RPMI7951 (cell line): Measurements from ENCODE around the gene LINS1. TPM values are rescaled to one million over a fixed set of nuclear protein-coding genes. Genes with fewer than 3 reads are reported as not detected.

Experiments
- DNase-seq: peaks from one replicate; pipeline ENCODE4 v3.0.0-alpha.2; 2012; ENCODE audit warnings: low read depth
- total RNA-seq: library from RNA; depleted of rRNA; stranded (reverse); fragments of >200 nt; shearing (Covaris generic); gene quantifications from 2 replicates; pipeline ENCODE4 v1.2.3, GENCODE V29; 2014; rRNA removed

Gene LINS1
- total RNA-seq: 20.4 and 23.2 TPM in 2 replicates

GRCh38 chr15:100602064-100602822 lies at the start of gene LINS1, which contains the start of gene ASB7:
LINS1 (minus strand) TSS chr15:100602184; CDS start chr15:100580842, 21,342 bp downstream.
ASB7 (plus strand) TSS chr15:100602589; CDS start chr15:100612217, 9,628 bp downstream.
- DNase-seq: peak; percentile 100

GRCh38 chr15:100651253-100651652 lies 49.3 kb upstream of the LINS1 start:
- peak; percentile 52 for DNase-seq

GRCh38 chr15:100650685-100651084 lies 48.7 kb upstream of the LINS1 start:
- no peak for DNase-seq

GRCh38 chr15:100648951-100649350 lies 47.0 kb upstream of the LINS1 start:
- no peak for DNase-seq

- no peak for DNase-seq
These were observed 43.7 kb upstream of the LINS1 start for GRCh38 chr15:100645671-100646070.

DNA sequence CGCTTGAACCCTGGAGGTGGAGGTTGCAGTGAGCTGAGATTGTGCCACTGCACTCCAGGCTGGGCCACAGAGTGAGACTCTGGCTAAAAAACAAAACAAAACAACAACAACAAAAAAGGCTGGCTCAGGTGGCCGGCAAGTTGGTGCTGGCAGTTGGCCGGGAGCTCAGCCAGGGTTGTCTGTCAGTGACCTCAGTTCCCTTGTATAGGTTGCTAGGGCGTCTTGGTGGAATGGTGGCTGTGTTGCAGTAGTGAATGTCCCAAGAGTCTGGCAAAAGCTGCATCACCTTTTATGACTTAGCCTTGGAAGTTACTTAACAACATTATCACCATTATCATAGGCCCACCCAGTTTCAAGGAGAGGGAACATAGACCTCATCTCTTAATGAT lies 41.0 kb upstream of the LINS1 start:
- DNase-seq: no peak

GRCh38 chr15:100642213-100642949 lies 40.4 kb upstream of the LINS1 start:
- no peak for DNase-seq

DNA sequence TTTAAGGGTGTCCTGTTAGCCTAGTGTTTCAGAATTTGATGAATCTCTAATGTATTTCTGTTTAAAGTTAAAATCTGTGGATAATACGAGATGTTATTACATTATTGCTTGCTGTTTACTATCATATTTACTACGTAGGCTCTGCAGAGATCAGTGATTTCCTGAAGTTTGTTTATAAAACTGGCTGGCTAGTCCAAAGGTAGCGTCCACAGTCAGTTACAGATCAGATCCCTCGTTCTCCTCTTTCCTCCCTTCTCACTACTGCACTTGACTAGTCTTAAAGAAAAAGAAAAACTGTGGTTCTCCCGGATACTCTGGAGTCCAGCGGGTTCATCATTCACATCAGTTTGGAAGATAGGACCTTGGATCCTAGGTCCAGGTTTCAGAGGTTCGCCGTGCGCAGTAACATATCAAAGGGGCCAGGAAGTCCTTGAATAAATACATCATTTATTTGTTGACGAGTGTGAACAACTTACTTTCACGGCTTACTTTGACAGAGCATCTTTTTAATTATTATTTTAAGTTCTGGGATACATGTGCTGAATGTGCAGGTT lies 36.3 kb upstream of the LINS1 start:
- DNase-seq: no peak

DNA sequence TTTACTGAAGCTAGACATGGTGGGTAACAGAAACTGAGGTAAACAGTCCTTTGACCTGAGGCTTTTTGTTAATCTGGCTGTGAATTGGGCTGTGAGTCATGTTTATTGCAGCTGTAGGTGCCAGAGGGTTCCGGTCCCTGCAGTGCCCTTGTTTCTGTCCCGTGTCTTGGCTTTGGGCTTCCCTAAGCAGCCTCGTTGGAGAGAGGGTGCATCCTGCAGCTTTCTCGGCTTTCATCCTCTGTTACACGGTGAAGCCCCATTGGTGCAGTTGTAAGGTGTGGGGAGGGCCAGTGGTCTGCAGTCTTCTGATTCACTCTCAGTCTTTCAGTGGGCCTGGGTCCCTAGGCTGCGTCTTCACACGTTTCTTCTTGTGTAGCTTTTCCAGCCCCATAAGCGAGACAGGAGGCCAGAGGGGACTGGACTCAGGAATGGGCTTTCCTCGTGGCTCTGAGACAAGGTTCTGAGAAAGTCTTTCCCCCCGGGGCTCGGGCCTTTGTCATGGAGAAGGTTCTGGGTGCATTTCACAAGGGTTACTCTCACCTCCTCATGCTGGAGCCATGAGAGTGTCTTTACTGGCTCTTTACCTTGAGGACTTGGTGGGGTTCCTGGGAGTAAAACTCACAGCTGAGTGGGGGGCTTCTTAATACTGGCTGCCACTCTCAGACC lies 33.6 kb upstream of the LINS1 start:
- peak; percentile 40 for DNase-seq

- DNase-seq: no peak
These were observed 31.7 kb upstream of the LINS1 start for GRCh38 chr15:100633763-100634075.

GRCh38 chr15:100631831-100632230 lies 29.8 kb upstream of the LINS1 start:
- DNase-seq: no peak

DNA sequence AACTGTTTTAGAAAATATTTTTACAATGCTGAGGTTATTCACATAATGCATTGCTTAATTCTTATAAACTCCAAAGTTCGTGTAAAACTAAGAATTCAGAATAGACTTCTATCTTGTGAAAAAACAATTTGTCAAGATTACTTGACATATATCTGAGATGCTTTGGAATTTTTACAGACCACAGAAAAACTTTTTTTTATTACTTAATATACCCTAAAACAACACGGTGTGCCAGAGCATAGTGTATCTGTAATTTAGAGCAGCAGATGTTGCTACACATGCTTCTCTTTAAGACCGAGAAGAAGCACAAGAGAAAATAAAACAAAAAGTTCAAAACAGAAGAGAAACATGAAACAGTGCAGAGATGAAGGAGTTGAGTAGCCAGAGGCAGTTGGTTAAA lies 26.8 kb upstream of the LINS1 start:
- no peak for DNase-seq

- DNase-seq: peak; percentile 71
These were observed 25.9 kb upstream of the LINS1 start for GRCh38 chr15:100627789-100628395.

DNA sequence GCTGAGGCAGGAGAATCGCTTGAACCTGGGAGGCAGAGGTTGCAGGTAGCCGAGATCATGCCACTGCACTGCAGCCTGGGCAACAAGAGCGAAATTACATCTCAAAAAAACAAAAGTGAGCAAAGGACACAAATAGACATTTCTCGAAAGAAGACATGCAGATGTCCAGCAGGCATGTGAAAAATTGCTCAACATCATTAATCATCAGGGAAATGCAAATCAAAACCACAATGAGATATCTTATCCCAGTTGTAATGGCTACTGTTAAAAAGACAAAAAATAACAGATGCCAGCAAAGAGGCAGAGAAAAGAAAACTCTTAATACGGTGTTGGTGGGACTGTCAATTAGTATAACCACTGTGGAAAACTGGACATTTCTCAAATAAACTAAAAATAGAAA lies 21.3 kb upstream of the LINS1 start:
- DNase-seq: peak; percentile 77

- DNase-seq: no peak
These were observed 14.7 kb upstream of the LINS1 start for GRCh38 chr15:100616700-100617099.

GRCh38 chr15:100615801-100616200 lies 13.8 kb upstream of the LINS1 start:
- DNase-seq: no peak

DNA sequence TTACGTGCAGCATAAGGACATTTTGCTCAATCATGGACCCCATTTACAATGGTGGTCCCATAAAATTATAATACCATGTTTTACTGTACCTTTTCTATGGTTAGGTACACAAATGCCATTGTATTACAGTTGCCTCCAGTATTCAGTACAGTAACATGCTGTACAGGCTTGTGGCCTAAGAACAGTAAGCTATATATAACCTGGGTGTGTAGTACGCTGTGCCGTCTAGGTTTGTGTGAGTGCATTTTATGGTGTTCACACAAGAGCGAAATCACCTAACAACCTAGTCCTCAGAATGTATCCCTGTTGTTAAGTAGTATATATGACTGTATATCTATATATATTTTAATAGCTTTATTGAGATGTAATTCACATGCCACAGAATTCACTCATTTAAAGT lies 12.9 kb upstream of the LINS1 start:
- DNase-seq: no peak

- no peak for DNase-seq
These were observed 12.4 kb upstream of the LINS1 start for GRCh38 chr15:100614336-100614735.

DNA sequence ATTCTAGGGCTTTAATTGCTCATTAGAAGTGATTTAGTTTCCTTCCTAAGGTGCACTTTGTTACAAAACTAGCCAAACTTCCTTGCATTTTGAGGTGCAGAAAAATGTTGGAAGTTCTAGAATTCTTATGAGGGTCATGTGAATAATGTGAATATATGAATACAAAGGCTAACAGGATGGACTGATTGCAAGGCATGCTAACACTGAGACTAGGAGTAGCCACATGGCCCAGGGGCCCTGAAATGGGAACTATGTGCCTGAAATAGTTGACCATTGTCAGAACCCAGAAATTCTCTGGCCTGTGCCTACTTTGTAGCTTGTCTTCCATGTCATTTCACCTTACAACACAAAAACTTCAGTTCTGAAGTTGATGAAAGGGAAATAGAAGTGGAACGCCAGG lies 11.2 kb upstream of the LINS1 start:
- no peak for DNase-seq

DNA sequence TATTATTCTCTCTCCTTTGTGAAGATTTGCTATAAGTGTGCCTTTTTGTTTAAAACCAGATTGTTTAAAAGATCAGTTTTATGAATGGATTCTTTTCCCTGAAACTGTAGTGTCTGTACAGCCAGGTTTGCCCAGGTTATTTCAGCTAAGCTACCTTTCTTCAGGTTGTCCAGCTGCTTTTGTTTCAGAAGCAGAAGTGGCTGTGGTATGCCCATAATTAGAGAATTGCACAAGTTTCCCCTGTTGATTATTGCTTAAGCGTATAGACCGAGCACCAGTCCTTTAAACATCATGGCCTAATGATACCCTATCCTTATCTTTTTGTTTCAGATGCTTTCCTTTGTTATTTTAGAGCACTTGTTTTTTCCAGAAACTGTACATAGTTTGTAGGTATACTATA lies 10.6 kb upstream of the LINS1 start:
- no peak for DNase-seq

- peak; percentile 16 for DNase-seq
These were observed 924 bp upstream of the LINS1 start for GRCh38 chr15:100602823-100603393.

GRCh38 chr15:100601617-100602063 lies 344 bp downstream of the LINS1 start:
- no peak for DNase-seq
